Measurements from ENCODE around the gene TNFRSF1B.

TNFRSF1B gene

DNA sequence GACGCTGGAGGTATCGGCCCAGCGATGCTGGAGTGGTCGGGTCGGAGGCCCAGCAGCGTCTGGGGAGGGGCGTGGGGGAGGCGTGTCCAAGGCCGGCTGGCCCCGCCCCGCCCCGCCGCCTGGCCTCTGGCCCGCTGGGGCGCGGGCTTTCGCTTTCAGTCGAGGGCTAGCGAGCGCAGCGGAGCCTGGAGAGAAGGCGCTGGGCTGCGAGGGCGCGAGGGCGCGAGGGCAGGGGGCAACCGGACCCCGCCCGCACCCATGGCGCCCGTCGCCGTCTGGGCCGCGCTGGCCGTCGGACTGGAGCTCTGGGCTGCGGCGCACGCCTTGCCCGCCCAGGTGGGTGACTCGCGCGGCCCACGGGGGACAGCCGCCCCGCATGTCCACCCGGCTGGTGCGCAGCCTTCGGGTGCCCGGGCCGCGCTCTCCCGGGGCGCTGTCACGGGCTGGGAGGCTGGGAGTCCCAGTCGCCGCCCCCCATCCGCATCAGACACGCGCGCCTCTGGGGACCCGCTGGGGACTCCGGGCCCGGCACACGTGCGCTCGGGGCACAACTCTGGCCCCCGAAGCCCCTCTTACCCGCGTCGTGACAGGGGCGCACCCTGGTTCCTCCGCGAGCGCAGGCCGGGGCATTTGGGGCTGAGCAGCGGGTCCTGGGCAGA is at the start of gene TNFRSF1B:
TSS of gene TNFRSF1B (plus strand) at position 158 of the 659 bp plus-strand sequence. CDS start at position 259, 101 bp downstream.
- peak within 1 kb of the TSS; percentile 61 for H3K9ac ChIP-seq (ENCODE audit: low read length)
- DNase-seq, result peak; percentile 85

DNA sequence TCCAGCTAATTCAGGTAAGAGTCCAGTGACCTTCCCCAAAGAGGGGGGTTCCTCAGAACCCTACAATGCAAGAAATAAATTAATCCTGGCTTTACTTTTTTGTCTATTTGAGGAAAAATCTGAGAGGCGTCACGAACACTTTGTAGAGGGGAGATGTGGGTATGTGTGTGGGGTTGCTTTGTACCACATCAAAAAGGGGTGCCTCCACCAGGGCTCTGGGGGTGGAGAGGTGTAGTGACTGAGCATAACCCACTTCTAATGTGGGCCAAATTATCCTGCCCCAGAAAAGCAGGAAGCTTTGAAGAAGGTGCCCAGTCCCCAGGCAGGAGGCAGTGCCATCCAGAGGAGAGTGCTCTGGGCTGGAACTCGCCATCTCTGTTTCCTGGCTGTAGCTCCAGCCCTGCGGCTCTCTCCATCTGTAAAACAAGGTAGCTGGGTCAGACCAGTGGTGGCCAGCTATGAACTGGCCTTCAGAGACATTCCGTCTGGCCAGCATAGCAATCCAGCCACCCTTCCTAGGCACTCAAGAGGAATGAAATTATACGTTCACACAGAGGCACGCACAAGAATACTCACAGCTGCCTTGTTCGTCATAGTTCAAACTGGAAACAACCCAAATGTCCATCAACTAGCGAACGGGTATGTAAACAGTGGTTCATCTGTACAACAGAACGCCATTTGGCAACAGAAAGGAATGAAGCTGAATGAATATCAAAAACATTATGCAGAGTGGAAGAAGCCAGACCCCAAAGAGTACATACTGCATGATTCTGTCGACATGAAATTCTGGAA is 45.4 kb upstream of the TNFRSF1B start:
- no peaks in the 10 kb centered on the region for H3K79me2 ChIP-seq (ENCODE audit: low read length)
- 0 out of 2 replicates have a peak, but pooled peaks cover 6% of the 10 kb centered on the region for H3K27me3 ChIP-seq (replicated peaks; ENCODE audit: insufficient read depth, low read length)
- no peak for DNase-seq
- H3K36me3 ChIP-seq (replicated peaks; ENCODE audit: insufficient read depth, low read length), result no peaks in the 10 kb centered on the region
- H3K4me3 ChIP-seq (ENCODE audit: low read length), result no peak overlapping the region
- H3K4me1 ChIP-seq (ENCODE audit: low read length), result no peaks in the 10 kb centered on the region
- no peaks in the 10 kb centered on the region for H3K9me2 ChIP-seq (replicated peaks; ENCODE audit: insufficient read depth, low read length)
- no peak overlapping the region for H3K4me2 ChIP-seq (ENCODE audit: low read depth, low read length)
- H3K9ac ChIP-seq (ENCODE audit: low read length), result no peak overlapping the region
- no peaks in the 10 kb centered on the region for H3K9me3 ChIP-seq (replicated peaks; ENCODE audit: insufficient read depth, low read length)
- H4K20me1 ChIP-seq (ENCODE audit: insufficient read depth, low read length), result no peaks in the 10 kb centered on the region
- no peaks in the 10 kb centered on the region for H3F3A ChIP-seq (ENCODE audit: insufficient read depth, low read length)
- no peak overlapping the region for H3K27ac ChIP-seq (ENCODE audit: low read length)
- H2AFZ ChIP-seq (ENCODE audit: low read length), result no peak overlapping the region
- TF ChIP-seq CTCF (IDR thresholded peaks at IDR 0.05; ENCODE audit: low read length) (no peak), EZH2 (optimal IDR thresholded peaks at IDR 0.05; ENCODE audit: low read depth, low read length) (no peak), EZH2phosphoT487 (IDR thresholded peaks at IDR 0.05; ENCODE audit: low read length) (no peak)

More for the DNA sequence above, at the start of gene TNFRSF1B:
- H3K27ac ChIP-seq (ENCODE audit: low read length), result no peak within 1 kb of the TSS
- peaks cover 11% of the 10 kb centered on the region for H3F3A ChIP-seq (ENCODE audit: insufficient read depth, low read length)
- TF ChIP-seq CTCF (IDR thresholded peaks at IDR 0.05; ENCODE audit: low read length), result no peak
- no peak for TF ChIP-seq EZH2phosphoT487 (IDR thresholded peaks at IDR 0.05; ENCODE audit: low read length)
- no peak for TF ChIP-seq EZH2 (optimal IDR thresholded peaks at IDR 0.05; ENCODE audit: low read depth, low read length)
- no peaks in the 10 kb centered on the region for H4K20me1 ChIP-seq (ENCODE audit: insufficient read depth, low read length)
- H3K36me3 ChIP-seq (replicated peaks; ENCODE audit: insufficient read depth, low read length), result no peaks in the 10 kb centered on the region
- no peaks in the 10 kb centered on the region for H3K9me3 ChIP-seq (replicated peaks; ENCODE audit: insufficient read depth, low read length)
- H2AFZ ChIP-seq (ENCODE audit: low read length), result peak within 1 kb of the TSS; percentile 85
- no peaks in the 10 kb centered on the region for H3K27me3 ChIP-seq (replicated peaks; ENCODE audit: insufficient read depth, low read length)
- H3K9me2 ChIP-seq (replicated peaks; ENCODE audit: insufficient read depth, low read length), result no peaks in the 10 kb centered on the region
- H3K79me2 ChIP-seq (ENCODE audit: low read length), result peaks cover 25% of the 10 kb centered on the region
- peak within 1 kb of the TSS; percentile 96 for H3K4me2 ChIP-seq (ENCODE audit: low read depth, low read length)
- peak within 1 kb of the TSS; percentile 78 for H3K4me3 ChIP-seq (ENCODE audit: low read length)
- H3K4me1 ChIP-seq (ENCODE audit: low read length), result peaks cover 12% of the 10 kb centered on the region

- Histone ChIP-seq H2AFZ (ENCODE audit: low read length) (no peak overlapping the region), H3K9ac (ENCODE audit: low read length) (no peak overlapping the region), H3K9me2 (replicated peaks; ENCODE audit: insufficient read depth, low read length) (no peaks in the 10 kb centered on the region), H3K36me3 (replicated peaks; ENCODE audit: insufficient read depth, low read length) (no peaks in the 10 kb centered on the region), H4K20me1 (ENCODE audit: insufficient read depth, low read length) (no peaks in the 10 kb centered on the region), H3K4me1 (ENCODE audit: low read length) (no peaks in the 10 kb centered on the region), H3K27me3 (replicated peaks; ENCODE audit: insufficient read depth, low read length) (0 out of 2 replicates have a peak, but pooled peaks cover 6% of the 10 kb centered on the region), H3K79me2 (ENCODE audit: low read length) (no peaks in the 10 kb centered on the region), H3K9me3 (replicated peaks; ENCODE audit: insufficient read depth, low read length) (no peaks in the 10 kb centered on the region), H3F3A (ENCODE audit: insufficient read depth, low read length) (no peaks in the 10 kb centered on the region), H3K4me3 (ENCODE audit: low read length) (no peak overlapping the region), H3K4me2 (ENCODE audit: low read depth, low read length) (no peak overlapping the region), H3K27ac (ENCODE audit: low read length) (no peak overlapping the region)
- no peak for DNase-seq
- no peak for TF ChIP-seq EZH2 (optimal IDR thresholded peaks at IDR 0.05; ENCODE audit: low read depth, low read length)
- no peak for TF ChIP-seq CTCF (IDR thresholded peaks at IDR 0.05; ENCODE audit: low read length)
- no peak for TF ChIP-seq EZH2phosphoT487 (IDR thresholded peaks at IDR 0.05; ENCODE audit: low read length)
Measured at GRCh38 chr1:12123172-12123571, 43.6 kb upstream of the TNFRSF1B start.
